K562 (cell line): Measurements from ENCODE around the gene ANKRD16. TPM values are rescaled to one million over a fixed set of nuclear protein-coding genes. Genes with fewer than 3 reads are reported as not detected.

Source experiments
- ATAC-seq: fragments of 200-7000 bp; cut with Tn5 transposase; 3 replicates; pipeline ENCODE4 v1.9.1; 2020; ENCODE audit warnings: moderate library complexity
- BruUV-seq: library from RNA; stranded (reverse); fragments of 400-500 nt; replicated peaks from 2 replicates; lab custom pipeline; 2021; lab: Mats Ljungman, UMichigan
- CTCF ChIA-PET: fragments of 300-600 bp; formaldehyde crosslinking; extraction: SDS; loops from one replicate; lab custom pipeline; 2021; ENCODE audit warnings: low intra/inter-chr PET ratio; lab: Yijun Ruan, JAX
- POLR2A ChIA-PET: fragments of 300-600, 350-650 bp; sonication (Branson Sonifier 250); formaldehyde crosslinking; extraction: SDS; loops from one replicate; lab custom pipeline; 2021; ENCODE audit warnings: antibody characterized with exemption, inconsistent platforms; lab: Yijun Ruan, JAX
- DNase-seq, 4 experiments: peaks; one replicate each; pipeline versions ENCODE4 v3.0.0 to v3.0.0-alpha.2; 2011 to 2018; ENCODE audit warnings: low spot score in 3 of 4, mixed read lengths in 3 of 4; ENCODE audit errors: extremely low read depth in 1 of 4
- FAIRE-seq: peaks from 2 replicates; lab custom pipeline; 2011; peaks lifted over from hg19 to GRCh38; lab: Jason Lieb, UNC
- H2AFZ ChIP-seq: 2 replicates; pipeline ENCODE4 v1.6.0; 2011; ENCODE audit warnings: low read depth, low read length, control low read depth, inconsistent platforms
- H3K27ac ChIP-seq: fragments of 200-600 bp; 3 replicates; pipeline ENCODE4 v1.8.0; 2011; ENCODE audit warnings: low read depth, mild to moderate bottlenecking, control low read depth, inconsistent platforms, low read length, moderate library complexity, mixed read lengths; ENCODE audit errors: extremely low read depth
- H3K27me3 ChIP-seq, 2 experiments: fragments of 300-600 bp in 1 of 2; 2 replicates in 1 of 2; 3 replicates in 1 of 2; pipeline versions ENCODE4 v1.6.0 to v1.8.0; 2011; ENCODE audit warnings: inconsistent platforms in 2 of 2, low read length in 2 of 2, mild to moderate bottlenecking in 1 of 2, mixed read lengths in 1 of 2, moderate library complexity in 1 of 2; ENCODE audit not compliant: control insufficient read depth in 2 of 2, insufficient read depth in 2 of 2
- H3K36me3 ChIP-seq: fragments of 300-600 bp; 3 replicates; pipeline ENCODE4 v1.8.0; 2011; ENCODE audit warnings: mild to moderate bottlenecking, low read length, inconsistent platforms; ENCODE audit not compliant: control insufficient read depth, insufficient read depth
- H3K4me1 ChIP-seq, 2 experiments: fragments of 200-600 bp in 1 of 2; replicated peaks in 1 of 2; 2 replicates in 1 of 2; 3 replicates in 1 of 2; pipeline versions ENCODE4 v1.5.1 to v1.8.0; 2011; ENCODE audit warnings: inconsistent platforms in 2 of 2, low read length in 2 of 2, mild to moderate bottlenecking in 1 of 2, mixed read lengths in 1 of 2, moderate library complexity in 1 of 2; ENCODE audit not compliant: control insufficient read depth in 2 of 2, insufficient read depth in 2 of 2
- H3K4me2 ChIP-seq: 2 replicates; pipeline ENCODE4 v1.6.1; 2011; ENCODE audit warnings: low read length, control low read depth, inconsistent platforms, mixed read lengths; ENCODE audit not compliant: insufficient read depth
- H3K4me3 ChIP-seq: fragments of 200-600 bp; sonication (generic), shearing (Covaris generic); 2 replicates; pipeline ENCODE4 v1.5.1; 2016; ENCODE audit warnings: control low read depth, inconsistent platforms
- H3K79me2 ChIP-seq: fragments of 200-600 bp; 3 replicates; pipeline ENCODE4 v1.8.0; 2011; ENCODE audit warnings: low read length, inconsistent platforms; ENCODE audit not compliant: control insufficient read depth, insufficient read depth
- H3K9ac ChIP-seq, 2 experiments: 2 replicates each; pipeline versions ENCODE4 v1.6.0 to v1.6.1; 2011; ENCODE audit warnings: low read depth in 2 of 2, low read length in 2 of 2, control low read depth in 1 of 2, inconsistent platforms in 1 of 2, mild to moderate bottlenecking in 1 of 2, mixed read lengths in 1 of 2; ENCODE audit not compliant: insufficient read depth in 1 of 2
- H3K9me1 ChIP-seq: one replicate; pipeline ENCODE4 v1.6.0; 2011; ENCODE audit warnings: inconsistent platforms, mild to moderate bottlenecking, low read length, moderate library complexity; ENCODE audit not compliant: control insufficient read depth, insufficient read depth
- H3K9me3 ChIP-seq: replicated peaks from 2 replicates; pipeline ENCODE4 v1.5.1; 2011; ENCODE audit warnings: low read depth, low read length, inconsistent platforms; ENCODE audit not compliant: control insufficient read depth, insufficient read depth
- H4K20me1 ChIP-seq: replicated peaks from 2 replicates; pipeline ENCODE4 v1.6.1; 2011; ENCODE audit warnings: low read length, inconsistent platforms, mixed read lengths; ENCODE audit not compliant: control insufficient read depth, insufficient read depth
- BCOR ChIP-seq: fragments of 450-650 bp; IDR thresholded peaks from 2 replicates; pipeline ENCODE4 v1.6.1; 2016
- CAMTA2 ChIP-seq: fragments of 250-450 bp; sonication (Bioruptor Pico); conservative IDR thresholded peaks from 2 replicates; pipeline ENCODE4 v1.5.1; 2022
- CHAMP1 ChIP-seq: fragments of 450-650 bp; IDR thresholded peaks from 2 replicates; pipeline ENCODE4 v1.6.1; 2016; ENCODE audit warnings: mild to moderate bottlenecking
- CTBP1 ChIP-seq: fragments of 450-650 bp; IDR thresholded peaks from 2 replicates; pipeline ENCODE4 v1.6.1; 2016; ENCODE audit warnings: borderline replicate concordance
- KLF13 ChIP-seq: fragments of 450-650 bp; IDR thresholded peaks from 2 replicates; pipeline ENCODE4 v1.6.1; 2016; ENCODE audit warnings: missing genetic modification characterization, low read depth, mild to moderate bottlenecking, missing compliant biosample characterization, moderate library complexity, borderline replicate concordance
- POLR2H ChIP-seq: IDR thresholded peaks from 2 replicates; pipeline ENCODE4 v1.6.1; 2016; ENCODE audit warnings: missing genetic modification characterization, low read depth, mild to moderate bottlenecking, control low read depth, missing compliant biosample characterization, moderate library complexity
- ZC3H8 ChIP-seq: fragments of 450-650 bp; IDR thresholded peaks from 2 replicates; pipeline ENCODE4 v1.6.1; 2017
- ZFP91 ChIP-seq: sonication (generic); formaldehyde crosslinking; IDR thresholded peaks from 2 replicates; pipeline ENCODE4 v1.8.0; 2022; ENCODE audit warnings: mild to moderate bottlenecking, missing genetic modification reagents
- ZMIZ1 ChIP-seq, 2 experiments: fragments of 150-350 bp in 1 of 2; IDR thresholded peaks; 2 replicates each; pipeline ENCODE4 v1.6.1; 2012 to 2016; ENCODE audit warnings: low read depth in 2 of 2, low read length in 2 of 2, mild to moderate bottlenecking in 1 of 2, moderate library complexity in 1 of 2
- ZNF197 ChIP-seq: fragments of 200-800 bp; sonication (Bioruptor generic); IDR thresholded peaks from 2 replicates; pipeline ENCODE4 v1.6.1; 2016; ENCODE audit warnings: low read depth, missing genetic modification characterization, missing compliant biosample characterization
- WGBS: fragments of 100-300 bp; shearing (Covaris generic); methylation state at CpG from one replicate; pipeline ENCODE4 v1.1.6; 2016; ENCODE audit warnings: low coverage, mixed read lengths; ENCODE audit not compliant: insufficient coverage; ENCODE audit errors: missing lambda C conversion rate; 5-methylcytosine and 5-hydroxymethylcytosine counted together
- in situ Hi-C: fragments of 300-500 bp; cut with MboI; formaldehyde crosslinking; loops from 4 replicates; pipeline ENCODE4 v1.15.0; 2018; ENCODE audit warnings: inconsistent platforms, mixed read lengths
- intact Hi-C: fragments of 100-400 bp; cut with micrococcal nuclease; formaldehyde crosslinking; loops from 2 replicates; pipeline ENCODE4 v1.14.2; 2022
- polyA plus RNA-seq, 8 experiments: library from polyadenylated mRNA; depleted of rRNA in 4 of 8; stranded (reverse) in 5 of 8; unstranded in 3 of 8; fragments of >200 nt; fragmentation: Nextera tagmentation in 2 of 8; fragmentation: Illumina TruSeq in 1 of 8; extraction: Ambion mirVana in 2 of 8; extraction: Trizol in 1 of 8; gene quantifications; 2 replicates each; pipeline versions ENCODE4 v1.2.1 to v1.2.3, GENCODE V29; 2011 to 2014; ENCODE audit warnings: inconsistent platforms in 1 of 8, missing spikeins in 1 of 8
- total RNA-seq, 7 experiments: library from RNA; depleted of rRNA in 6 of 7; stranded (reverse); fragments of >200 nt in 6 of 7; fragmentation: Illumina TruSeq in 2 of 7; extraction: Trizol in 2 of 7; gene quantifications; 2 replicates each; pipeline versions ENCODE4 v1.2.1 to v1.2.3, GENCODE V29; 2011 to 2021; ENCODE audit warnings: low replicate concordance in 1 of 7

ANKRD16 gene
- total and polyA plus RNA-seq, 9 of the 15 experiments (the other 6 are each of a cell fraction or from before 2014, with no cell fraction given): 1.5 to 16.0 (median 9.5) TPM

GRCh38 chr10:5930272-5930671 lies 40.6 kb upstream of the ANKRD16 start:
- Histone ChIP-seq H3K9me3 (no peaks in the 10 kb centered on the region), H3K4me1 (peaks cover 14 to 24% of the 10 kb centered on the region in 2 experiments; a peak in 4 of 5 replicates), H3K27me3 (no peaks in the 10 kb centered on the region), H4K20me1 (no peaks in the 10 kb centered on the region), H3K4me2 (no peak overlapping the region), H2AFZ (no peak overlapping the region), H3K4me3 (no peak overlapping the region), H3K79me2 (peaks cover 10% of the 10 kb centered on the region; the same call in 1 of the 3 replicates), H3K27ac (no peak overlapping the region; the same call in 2 of the 3 replicates), H3K9ac (no peak overlapping the region), H3K36me3 (peaks cover 82% of the 10 kb centered on the region), H3K9me1 (no peaks in the 10 kb centered on the region)
- 91% methylated on average over 11 of the region's 11 CpGs for WGBS
- no peak for ATAC-seq
- no peak for FAIRE-seq
- intact Hi-C loops (no loop called here), in situ Hi-C loops (loop anchor here (25.0 kb wide), 1 partner anchor 457 kb away; no protein-coding TSS in a partner anchor)
- ChIA-PET POLR2A (no interaction called here), CTCF (no interaction called here)
- TF ChIP-seq ZNF197 (CRISPR knock-in tag) (no peak), ZFP91 (CRISPR knock-in tag) (no peak), KLF13 (tag) (no peak), POLR2H (tag) (no peak), CHAMP1 (no peak), CAMTA2 (no peak), ZMIZ1 (IDR thresholded peaks at IDR 0.05; ENCODE audit: low read depth in 2 of 2, low read length in 2 of 2) (no peak), CTBP1 (no peak), ZC3H8 (no peak), BCOR (no peak)
- no peak for DNase-seq
- no TSS peak for BruUV-seq
